K562 (cell line): Measurements from ENCODE around the gene VSTM2B. TPM values are rescaled to one million over a fixed set of nuclear protein-coding genes. Genes with fewer than 3 reads are reported as not detected.

ENCODE experiments used
- ATAC-seq: fragments of 200-7000 bp; cut with Tn5 transposase; 3 replicates; pipeline ENCODE4 v1.9.1; 2020; ENCODE audit warnings: moderate library complexity
- BruUV-seq: library from RNA; stranded (reverse); fragments of 400-500 nt; replicated peaks from 2 replicates; lab custom pipeline; 2021; lab: Mats Ljungman, UMichigan
- CTCF ChIA-PET: fragments of 300-600 bp; formaldehyde crosslinking; extraction: SDS; loops from one replicate; lab custom pipeline; 2021; ENCODE audit warnings: low intra/inter-chr PET ratio; lab: Yijun Ruan, JAX
- POLR2A ChIA-PET: fragments of 300-600, 350-650 bp; sonication (Branson Sonifier 250); formaldehyde crosslinking; extraction: SDS; loops from one replicate; lab custom pipeline; 2021; ENCODE audit warnings: antibody characterized with exemption, inconsistent platforms; lab: Yijun Ruan, JAX
- DNase-seq, 4 experiments: peaks; one replicate each; pipeline versions ENCODE4 v3.0.0 to v3.0.0-alpha.2; 2011 to 2018; ENCODE audit warnings: low spot score in 3 of 4, mixed read lengths in 3 of 4; ENCODE audit errors: extremely low read depth in 1 of 4
- FAIRE-seq: peaks from 2 replicates; lab custom pipeline; 2011; peaks lifted over from hg19 to GRCh38; lab: Jason Lieb, UNC
- H2AFZ ChIP-seq: 2 replicates; pipeline ENCODE4 v1.6.0; 2011; ENCODE audit warnings: low read depth, low read length, control low read depth, inconsistent platforms
- H3K27ac ChIP-seq: fragments of 200-600 bp; 3 replicates; pipeline ENCODE4 v1.8.0; 2011; ENCODE audit warnings: low read depth, mild to moderate bottlenecking, control low read depth, inconsistent platforms, low read length, moderate library complexity, mixed read lengths; ENCODE audit errors: extremely low read depth
- H3K27me3 ChIP-seq, 2 experiments: fragments of 300-600 bp in 1 of 2; 2 replicates in 1 of 2; 3 replicates in 1 of 2; pipeline versions ENCODE4 v1.6.0 to v1.8.0; 2011; ENCODE audit warnings: inconsistent platforms in 2 of 2, low read length in 2 of 2, mild to moderate bottlenecking in 1 of 2, mixed read lengths in 1 of 2, moderate library complexity in 1 of 2; ENCODE audit not compliant: control insufficient read depth in 2 of 2, insufficient read depth in 2 of 2
- H3K36me3 ChIP-seq: fragments of 300-600 bp; 3 replicates; pipeline ENCODE4 v1.8.0; 2011; ENCODE audit warnings: mild to moderate bottlenecking, low read length, inconsistent platforms; ENCODE audit not compliant: control insufficient read depth, insufficient read depth
- H3K4me1 ChIP-seq, 2 experiments: fragments of 200-600 bp in 1 of 2; replicated peaks in 1 of 2; 2 replicates in 1 of 2; 3 replicates in 1 of 2; pipeline versions ENCODE4 v1.5.1 to v1.8.0; 2011; ENCODE audit warnings: inconsistent platforms in 2 of 2, low read length in 2 of 2, mild to moderate bottlenecking in 1 of 2, mixed read lengths in 1 of 2, moderate library complexity in 1 of 2; ENCODE audit not compliant: control insufficient read depth in 2 of 2, insufficient read depth in 2 of 2
- H3K4me2 ChIP-seq: 2 replicates; pipeline ENCODE4 v1.6.1; 2011; ENCODE audit warnings: low read length, control low read depth, inconsistent platforms, mixed read lengths; ENCODE audit not compliant: insufficient read depth
- H3K4me3 ChIP-seq: fragments of 200-600 bp; sonication (generic), shearing (Covaris generic); 2 replicates; pipeline ENCODE4 v1.5.1; 2016; ENCODE audit warnings: control low read depth, inconsistent platforms
- H3K79me2 ChIP-seq: fragments of 200-600 bp; 3 replicates; pipeline ENCODE4 v1.8.0; 2011; ENCODE audit warnings: low read length, inconsistent platforms; ENCODE audit not compliant: control insufficient read depth, insufficient read depth
- H3K9ac ChIP-seq, 2 experiments: 2 replicates each; pipeline versions ENCODE4 v1.6.0 to v1.6.1; 2011; ENCODE audit warnings: low read depth in 2 of 2, low read length in 2 of 2, control low read depth in 1 of 2, inconsistent platforms in 1 of 2, mild to moderate bottlenecking in 1 of 2, mixed read lengths in 1 of 2; ENCODE audit not compliant: insufficient read depth in 1 of 2
- H3K9me1 ChIP-seq: one replicate; pipeline ENCODE4 v1.6.0; 2011; ENCODE audit warnings: inconsistent platforms, mild to moderate bottlenecking, low read length, moderate library complexity; ENCODE audit not compliant: control insufficient read depth, insufficient read depth
- H3K9me3 ChIP-seq: replicated peaks from 2 replicates; pipeline ENCODE4 v1.5.1; 2011; ENCODE audit warnings: low read depth, low read length, inconsistent platforms; ENCODE audit not compliant: control insufficient read depth, insufficient read depth
- H4K20me1 ChIP-seq: replicated peaks from 2 replicates; pipeline ENCODE4 v1.6.1; 2011; ENCODE audit warnings: low read length, inconsistent platforms, mixed read lengths; ENCODE audit not compliant: control insufficient read depth, insufficient read depth
- CREBBP ChIP-seq: IDR thresholded peaks from one replicate; pipeline ENCODE4 v1.6.1; 2012; ENCODE audit warnings: low read depth, mild to moderate bottlenecking, control low read depth, inconsistent platforms, low read length
- DACH1 ChIP-seq: fragments of 450-650 bp; IDR thresholded peaks from 2 replicates; pipeline ENCODE4 v1.6.1; 2018; ENCODE audit not compliant: partially characterized antibody
- DIDO1 ChIP-seq: fragments of 450-650 bp; IDR thresholded peaks from 2 replicates; pipeline ENCODE4 v1.6.1; 2016; ENCODE audit warnings: low read depth, missing biosample characterization, missing genetic modification characterization
- EWSR1 ChIP-seq: fragments of 450-650 bp; IDR thresholded peaks from 2 replicates; pipeline ENCODE4 v1.6.1; 2018; ENCODE audit warnings: borderline replicate concordance, mild to moderate bottlenecking, low read depth, moderate library complexity; ENCODE audit not compliant: partially characterized antibody
- MYC ChIP-seq, 2 experiments: fragments of 250-450 bp in 1 of 2; sonication (Bioruptor Pico) in 1 of 2; IDR thresholded peaks; 2 replicates each; pipeline versions ENCODE4 v1.5.1 to v1.6.1; 2012 to 2021; ENCODE audit warnings: low read depth in 2 of 2, borderline replicate concordance in 1 of 2, improper control_type of control experiment in 1 of 2, low read length in 1 of 2, mild to moderate bottlenecking in 1 of 2, moderate library complexity in 1 of 2
- NFIC ChIP-seq: fragments of 450-650 bp; IDR thresholded peaks from 2 replicates; pipeline ENCODE4 v1.6.1; 2017; ENCODE audit warnings: mild to moderate bottlenecking, inconsistent platforms
- SAFB ChIP-seq: fragments of 200-400 bp; formaldehyde crosslinking; IDR thresholded peaks from 2 replicates; pipeline ENCODE4 v1.6.1; 2017; ENCODE audit warnings: low read depth, low read length, borderline replicate concordance
- SIX5 ChIP-seq, 2 experiments: IDR thresholded peaks; 2 replicates each; pipeline ENCODE4 v1.6.1; 2011; ENCODE audit warnings: low read length in 2 of 2, borderline replicate concordance in 1 of 2, low read depth in 1 of 2, mild to moderate bottlenecking in 1 of 2, moderate library complexity in 1 of 2; ENCODE audit not compliant: insufficient read depth in 1 of 2
- SMAD1 ChIP-seq: fragments of 150-350 bp; IDR thresholded peaks from 2 replicates; pipeline ENCODE4 v1.6.1; 2014; ENCODE audit warnings: low read length, low read depth; ENCODE audit not compliant: partially characterized antibody
- SNAPC5 ChIP-seq: fragments of 250-450 bp; sonication (Bioruptor Pico); IDR thresholded peaks from 2 replicates; pipeline ENCODE4 v1.8.0; 2021; ENCODE audit warnings: moderate library complexity, mild to moderate bottlenecking, inconsistent platforms
- WHSC1 ChIP-seq: IDR thresholded peaks from one replicate; pipeline ENCODE4 v1.6.1; 2012; ENCODE audit warnings: low read length, control low read depth, inconsistent platforms
- ZNF12 ChIP-seq: sonication (generic); formaldehyde crosslinking; IDR thresholded peaks from 2 replicates; pipeline ENCODE4 v1.4.0; 2020; ENCODE audit warnings: mild to moderate bottlenecking, missing genetic modification reagents
- ZNF436 ChIP-seq: fragments of 250-450, 450-650 bp; sonication (Bioruptor Pico); formaldehyde crosslinking; IDR thresholded peaks from 2 replicates; pipeline ENCODE4 v1.7.0; 2020; ENCODE audit warnings: mild to moderate bottlenecking
- ZNF512 ChIP-seq: IDR thresholded peaks from 2 replicates; pipeline ENCODE4 v1.6.1; 2016; ENCODE audit warnings: missing genetic modification characterization, missing compliant biosample characterization
- WGBS: fragments of 100-300 bp; shearing (Covaris generic); methylation state at CpG from one replicate; pipeline ENCODE4 v1.1.6; 2016; ENCODE audit warnings: low coverage, mixed read lengths; ENCODE audit not compliant: insufficient coverage; ENCODE audit errors: missing lambda C conversion rate; 5-methylcytosine and 5-hydroxymethylcytosine counted together
- in situ Hi-C: fragments of 300-500 bp; cut with MboI; formaldehyde crosslinking; loops from 4 replicates; pipeline ENCODE4 v1.15.0; 2018; ENCODE audit warnings: inconsistent platforms, mixed read lengths
- intact Hi-C: fragments of 100-400 bp; cut with micrococcal nuclease; formaldehyde crosslinking; loops from 2 replicates; pipeline ENCODE4 v1.14.2; 2022
- polyA plus RNA-seq, 8 experiments: library from polyadenylated mRNA; depleted of rRNA in 4 of 8; stranded (reverse) in 5 of 8; unstranded in 3 of 8; fragments of >200 nt; fragmentation: Nextera tagmentation in 2 of 8; fragmentation: Illumina TruSeq in 1 of 8; extraction: Ambion mirVana in 2 of 8; extraction: Trizol in 1 of 8; gene quantifications; 2 replicates each; pipeline versions ENCODE4 v1.2.1 to v1.2.3, GENCODE V29; 2011 to 2014; ENCODE audit warnings: inconsistent platforms in 1 of 8, missing spikeins in 1 of 8
- total RNA-seq, 7 experiments: library from RNA; depleted of rRNA in 6 of 7; stranded (reverse); fragments of >200 nt in 6 of 7; fragmentation: Illumina TruSeq in 2 of 7; extraction: Trizol in 2 of 7; gene quantifications; 2 replicates each; pipeline versions ENCODE4 v1.2.1 to v1.2.3, GENCODE V29; 2011 to 2021; ENCODE audit warnings: low replicate concordance in 1 of 7

VSTM2B gene
- total and polyA plus RNA-seq, 9 of the 15 experiments (the other 6 are each of a cell fraction or from before 2014, with no cell fraction given), result not detected

GRCh38 chr19:29533578-29534544 lies 8.1 kb downstream of the VSTM2B start:
- Histone ChIP-seq H3K36me3 (no peaks in the 10 kb centered on the region), H4K20me1 (no peaks in the 10 kb centered on the region), H3K4me1 (peaks cover 0 to 7% of the 10 kb centered on the region in 2 experiments; a peak in 1 of 5 replicates), H3K4me2 (no peak overlapping the region), H2AFZ (no peak overlapping the region), H3K27ac (no peak overlapping the region), H3K9me1 (no peaks in the 10 kb centered on the region), H3K9me3 (no peaks in the 10 kb centered on the region), H3K4me3 (no peak overlapping the region), H3K9ac (no peak overlapping the region), H3K79me2 (no peaks in the 10 kb centered on the region), H3K27me3 (peaks cover 8 to 29% of the 10 kb centered on the region in 2 experiments; a peak in 3 of 5 replicates)
- DNase-seq (no peak), ATAC-seq (no peak), FAIRE-seq (no peak)
- BruUV-seq, result no TSS peak
- TF ChIP-seq DACH1 (no peak), ZNF436 (no peak), MYC (IDR thresholded peaks at IDR 0.05; ENCODE audit: low read depth, low read length) (no peak), MYC (CRISPR knock-in tag; IDR thresholded peaks at IDR 0.05; ENCODE audit: borderline replicate concordance, low read depth) (no peak), SNAPC5 (no peak), NFIC (no peak), CREBBP (no peak), ZNF12 (CRISPR knock-in tag) (no peak), SMAD1 (no peak), DIDO1 (tag) (no peak), ZNF512 (tag) (no peak), EWSR1 (no peak), SIX5 (IDR thresholded peaks at IDR 0.05; ENCODE audit: borderline replicate concordance in 1 of 2, insufficient read depth in 1 of 2, low read depth in 1 of 2, low read length in 2 of 2) (no peak), WHSC1 (no peak), SAFB (no peak)
- 0% methylated on average over 14 of the region's 15 CpGs for WGBS
- POLR2A ChIA-PET, result no interaction called here
- in situ Hi-C loops, result no loop called here
- CTCF ChIA-PET, result no interaction called here
- intact Hi-C loops, result no loop called here
